Upper lobe of left lung (tissue), 6 donors: ENCODE data around the gene SLC6A1. TPM values are rescaled to one million over a fixed set of nuclear protein-coding genes. Genes with fewer than 3 reads are reported as not detected.
A peak's percentile ranks its signal among the peaks of the same experiment; 100 is the strongest.

Experiments
- ATAC-seq, 2 donors: fragments of 200-7000 bp; cut with Tn5 transposase; one replicate each; pipeline ENCODE4 v1.9.1; 2022; ENCODE audit warnings: mild to moderate bottlenecking in 2 of 2, moderate library complexity in 2 of 2; ENCODE audit not compliant: low FRiP score in 2 of 2
- DNase-seq, 2 donors: peaks; one replicate each; pipeline ENCODE4 v3.0.0-alpha.2; 2019 to 2020
- H3K27ac ChIP-seq, 4 donors: fragments of 200-600 bp; sonication (generic); one replicate each; pipeline ENCODE4 v1.5.1; 2016 to 2019
- H3K27me3 ChIP-seq, 4 donors: fragments of 200-600 bp; sonication (generic); one replicate each; pipeline ENCODE4 v1.5.1; 2017 to 2019
- H3K36me3 ChIP-seq, 4 donors: fragments of 200-600 bp; sonication (generic); one replicate each; pipeline ENCODE4 v1.5.1; 2016 to 2019
- H3K4me1 ChIP-seq, 4 donors: fragments of 200-600 bp; sonication (generic); one replicate each; pipeline ENCODE4 v1.5.1; 2018 to 2019
- H3K4me3 ChIP-seq, 4 donors: fragments of 200-600 bp; sonication (generic); one replicate each; pipeline ENCODE4 v1.5.1; 2017 to 2019; ENCODE audit warnings: mild to moderate bottlenecking in 2 of 4, moderate library complexity in 1 of 4
- H3K9me3 ChIP-seq, 4 donors: fragments of 200-600 bp; sonication (generic); one replicate each; pipeline ENCODE4 v1.5.1; 2018 to 2019
- CTCF ChIP-seq, 6 experiments: fragments of 450-650 bp in 4 of 6; fragments of 200-600 bp in 2 of 6; sonication (generic) in 2 of 6; IDR thresholded peaks; one replicate each; pipeline ENCODE4 v1.5.1; 2016 to 2019; ENCODE audit warnings: antibody characterized with exemption in 6 of 6
- EP300 ChIP-seq, 4 donors: sonication (generic); formaldehyde crosslinking; IDR thresholded peaks; one replicate each; pipeline ENCODE4 v1.5.1; 2017; ENCODE audit warnings: antibody characterized with exemption in 4 of 4, control low read depth in 2 of 4
- POLR2A ChIP-seq, 4 donors: fragments of 450-650 bp; IDR thresholded peaks; one replicate each; pipeline ENCODE4 v1.5.1; 2016 to 2017; ENCODE audit warnings: antibody characterized with exemption in 4 of 4, mild to moderate bottlenecking in 2 of 4
- POLR2AphosphoS5 ChIP-seq, 2 donors: sonication (generic); formaldehyde crosslinking; IDR thresholded peaks; one replicate each; pipeline ENCODE4 v1.5.1; 2017; ENCODE audit warnings: antibody characterized with exemption in 2 of 2
- WGBS, 2 donors: methylation state at CpG; one replicate each; pipeline ENCODE4 v1.1.5; 2017 to 2018; 5-methylcytosine and 5-hydroxymethylcytosine counted together
- total RNA-seq, 6 donors: library from RNA; depleted of rRNA in 4 of 6; stranded (reverse); fragments of >200 nt in 4 of 6; gene quantifications; one replicate each; pipeline versions ENCODE4 v1.1.0 to v1.2.1, GENCODE V29; 2016 to 2021
- donor health status: DM: no; HTN: no; CAD: no; lungs with moderate emphysema.
- donor health status: DM: no; HTN: yes; CAD: no; lungs with severe emphysema.

Gene SLC6A1
- total RNA-seq, 6 donors from 2014 or later = 0.46 to 11.5 (median 0.88) TPM

GRCh38 chr3:10957976-10958749 is 34.4 kb upstream of the SLC6A1 start:
- H3K27ac ChIP-seq = peak overlapping the region in 3 of 4 donors; percentile 34 to 58 (median 49)
- DNase-seq = peak in 1 of 2 donors; percentile 96
- TF ChIP-seq POLR2AphosphoS5 (IDR thresholded peaks at IDR 0.05) (peak; percentile 53 to 74), POLR2A (IDR thresholded peaks at IDR 0.05) (no peak), EP300 (IDR thresholded peaks at IDR 0.05) (peak in 3 of 4 donors; percentile 40 to 96 (median 74)), CTCF (IDR thresholded peaks at IDR 0.05) (no peak)
- H3K27me3 ChIP-seq = no peaks in the 10 kb centered on the region
- H3K36me3 ChIP-seq = no peaks in the 10 kb centered on the region
- H3K9me3 ChIP-seq = no peaks in the 10 kb centered on the region
- no peak overlapping the region for H3K4me3 ChIP-seq
- peaks cover 10 to 24% (median 15%) of the 10 kb centered on the region in 4 donors for H3K4me1 ChIP-seq
- 60 to 76% methylated on average over 8 to 17 of the region's 17 CpGs for WGBS, 2 donors
- peak; percentile 25 to 81 for ATAC-seq

GRCh38 chr3:10960255-10960654 is 32.3 kb upstream of the SLC6A1 start:
- Histone ChIP-seq H3K36me3 (no peaks in the 10 kb centered on the region), H3K4me1 (peaks cover 10 to 24% (median 15%) of the 10 kb centered on the region in 4 donors), H3K27ac (no peak overlapping the region), H3K27me3 (no peaks in the 10 kb centered on the region), H3K9me3 (no peaks in the 10 kb centered on the region), H3K4me3 (no peak overlapping the region)
- 92 to 93% methylated on average over 4 to 6 of the region's 6 CpGs for WGBS, 2 donors
- no peak for TF ChIP-seq EP300 (IDR thresholded peaks at IDR 0.05)
- no peak for ATAC-seq
- no peak for DNase-seq

- Histone ChIP-seq H3K27me3 (no peaks in the 10 kb centered on the region), H3K27ac (no peak overlapping the region), H3K9me3 (no peaks in the 10 kb centered on the region), H3K4me3 (no peak overlapping the region), H3K36me3 (no peaks in the 10 kb centered on the region), H3K4me1 (peaks cover 10 to 19% (median 15%) of the 10 kb centered on the region in 4 donors)
- no peak for TF ChIP-seq POLR2AphosphoS5 (IDR thresholded peaks at IDR 0.05)
- no peak for TF ChIP-seq CTCF (IDR thresholded peaks at IDR 0.05)
- TF ChIP-seq POLR2A (IDR thresholded peaks at IDR 0.05) = no peak
- TF ChIP-seq EP300 (IDR thresholded peaks at IDR 0.05) = no peak
- DNase-seq (no peak), ATAC-seq (no peak)
- 91 to 100% methylated on average over 2 of the region's 2 CpGs for WGBS, 2 donors
Observed at GRCh38 chr3:10961921-10962320, 30.6 kb upstream of the SLC6A1 start.

GRCh38 chr3:10962481-10963036 is 30.0 kb upstream of the SLC6A1 start:
- WGBS, 2 donors = 51 to 53% methylated on average over 5 of the region's 5 CpGs
- peaks cover 10 to 14% (median 12%) of the 10 kb centered on the region in 4 donors for H3K4me1 ChIP-seq
- DNase-seq (no peak), ATAC-seq (no peak)
- no peaks in the 10 kb centered on the region for H3K27me3 ChIP-seq
- no peaks in the 10 kb centered on the region for H3K9me3 ChIP-seq
- H3K36me3 ChIP-seq = no peaks in the 10 kb centered on the region
- no peak for TF ChIP-seq POLR2A (IDR thresholded peaks at IDR 0.05)
- TF ChIP-seq EP300 (IDR thresholded peaks at IDR 0.05) = no peak
- TF ChIP-seq POLR2AphosphoS5 (IDR thresholded peaks at IDR 0.05) = no peak
- TF ChIP-seq CTCF (IDR thresholded peaks at IDR 0.05) = no peak
- H3K27ac ChIP-seq = no peak overlapping the region
- no peak overlapping the region for H3K4me3 ChIP-seq

- WGBS, 2 donors = 60 to 69% methylated on average over 6 of the region's 6 CpGs
- no peak for TF ChIP-seq POLR2A (IDR thresholded peaks at IDR 0.05)
- no peak for TF ChIP-seq EP300 (IDR thresholded peaks at IDR 0.05)
- TF ChIP-seq POLR2AphosphoS5 (IDR thresholded peaks at IDR 0.05) = no peak
- TF ChIP-seq CTCF (IDR thresholded peaks at IDR 0.05) = no peak
- no peaks in the 10 kb centered on the region for H3K27me3 ChIP-seq
Observed at GRCh38 chr3:10964537-10965167, 27.9 kb upstream of the SLC6A1 start.

More at GRCh38 chr3:10964537-10965167, 27.9 kb upstream of the SLC6A1 start:
- Histone ChIP-seq H3K36me3 (no peaks in the 10 kb centered on the region), H3K27ac (no peak overlapping the region), H3K4me1 (no peaks in the 10 kb centered on the region), H3K9me3 (no peaks in the 10 kb centered on the region), H3K4me3 (no peak overlapping the region)
- no peak for DNase-seq
- ATAC-seq = no peak
